Renal pelvis (tissue), 4 donors: Measurements from ENCODE around the gene SSPN. TPM values are rescaled to one million over a fixed set of nuclear protein-coding genes. Genes with fewer than 3 reads are reported as not detected.

ENCODE experiments used
- DNase-seq: peaks from one replicate; pipeline ENCODE4 v3.0.0-alpha.2; 2013
- polyA plus RNA-seq, 3 donors: library from polyadenylated mRNA; unstranded; fragments of 120-200 nt; gene quantifications; one replicate each; pipeline ENCODE4 v1.2.1, GENCODE V29; 2013; ENCODE audit not compliant: insufficient read length in 3 of 3

SSPN gene
- polyA plus RNA-seq, 3 donors, result 13.4 to 18.0 (median 14.3) TPM

DNA sequence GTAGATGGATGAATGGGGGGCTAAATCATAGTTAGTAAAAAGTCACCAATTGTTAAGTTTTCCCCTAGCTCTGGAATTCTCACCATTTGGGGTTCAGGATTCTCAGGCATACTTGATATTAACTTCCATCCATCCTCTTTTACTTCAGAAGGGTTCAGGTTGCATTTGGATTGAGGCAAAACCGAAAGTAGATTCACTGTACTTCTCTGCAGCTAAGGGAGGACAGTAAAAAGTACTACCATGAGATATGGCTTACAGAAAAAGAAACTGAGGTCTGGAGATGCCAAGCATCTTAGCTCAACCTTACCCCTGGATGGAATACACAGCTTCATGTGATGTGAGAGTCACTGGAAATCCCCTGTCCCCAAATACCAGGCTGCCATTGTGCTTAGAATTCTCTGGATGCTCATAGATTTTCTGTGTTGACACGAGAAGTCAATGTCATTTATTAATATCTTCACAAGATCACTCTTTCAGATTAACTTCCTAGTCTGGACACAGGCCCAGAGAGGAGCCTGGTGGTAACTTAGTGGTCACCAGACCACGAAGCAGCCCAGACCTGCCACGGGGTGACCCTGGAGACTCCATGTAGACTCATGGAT, 87.1 kb downstream of the SSPN start:
- no peak for DNase-seq

DNA sequence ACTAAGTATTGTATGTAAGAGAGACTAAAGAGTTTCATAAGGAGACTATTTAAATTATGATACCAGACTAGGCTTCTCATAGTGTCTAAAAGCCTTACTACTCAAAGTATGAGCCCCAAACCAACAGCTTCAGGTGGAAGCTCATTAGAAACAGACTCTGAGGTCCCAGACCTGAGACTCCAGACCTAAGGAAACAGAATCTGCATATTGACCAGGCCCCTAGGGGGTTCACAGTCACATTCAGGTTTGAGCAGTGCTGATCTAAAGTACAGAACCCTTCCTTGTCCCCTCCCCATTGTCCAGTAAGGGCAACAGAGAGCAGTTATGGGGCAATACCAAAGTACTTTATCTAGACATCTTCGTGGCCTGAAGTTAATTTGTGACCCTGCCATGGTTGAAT, 87.7 kb downstream of the SSPN start:
- DNase-seq, result no peak

DNA sequence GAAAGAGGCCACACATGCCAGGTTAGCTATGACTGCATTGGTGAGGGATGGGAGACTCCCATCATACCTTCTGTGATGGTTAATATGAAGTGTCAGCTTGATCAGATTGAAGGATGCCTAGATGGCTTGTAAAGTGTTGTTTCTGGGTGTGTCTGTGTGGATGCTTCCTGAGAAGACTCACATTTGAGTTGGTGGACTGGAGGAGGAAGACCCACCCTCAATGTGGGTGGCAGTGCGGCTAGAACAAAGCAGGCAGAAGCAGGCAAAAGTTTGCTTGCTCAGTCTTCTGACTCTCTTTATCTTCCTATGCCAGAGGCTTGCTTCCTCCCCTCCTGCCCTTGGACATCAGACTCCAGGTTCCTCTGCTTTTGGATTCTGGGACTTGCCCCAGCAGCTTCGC, 88.2 kb downstream of the SSPN start:
- DNase-seq, result no peak

DNA sequence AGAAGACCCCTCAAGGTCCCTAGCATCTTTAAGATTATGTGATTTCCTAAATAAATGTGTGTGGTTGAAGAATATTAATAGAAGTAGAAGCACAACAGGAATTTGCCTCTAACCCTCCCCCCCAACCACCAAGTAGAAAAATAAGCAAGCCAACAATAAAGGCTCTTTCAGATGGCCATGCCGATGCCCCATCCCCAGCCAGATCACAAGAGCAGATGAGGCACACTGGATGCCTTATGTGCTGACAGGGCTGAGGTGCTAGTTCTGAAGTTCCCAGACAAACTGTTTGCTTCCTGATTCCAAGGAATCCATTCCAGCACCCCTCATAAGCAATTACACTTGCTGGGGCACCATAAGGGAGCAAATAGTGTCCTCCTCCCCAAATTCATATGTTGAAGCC, 90.0 kb downstream of the SSPN start:
- no peak for DNase-seq

DNA sequence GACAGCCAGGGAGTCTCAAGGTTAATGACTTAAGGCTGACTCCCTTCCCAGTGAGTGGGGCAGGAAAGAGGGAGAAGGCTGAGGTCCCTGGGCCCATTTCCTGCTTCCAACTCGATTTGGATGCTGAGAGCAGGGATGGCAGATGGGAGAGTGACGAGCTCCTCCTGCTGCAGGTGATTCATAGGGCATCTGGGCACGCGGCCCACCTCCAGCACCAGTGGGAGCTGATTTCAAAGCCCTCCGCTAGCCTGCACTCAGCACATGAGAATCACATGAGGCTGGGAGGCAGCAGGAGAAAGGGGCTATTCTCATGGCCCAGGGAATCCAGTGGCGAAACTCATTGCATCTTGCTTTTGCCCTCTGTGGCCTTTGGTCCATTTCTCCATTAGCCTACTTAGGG, 90.8 kb downstream of the SSPN start:
- DNase-seq, result no peak

DNA sequence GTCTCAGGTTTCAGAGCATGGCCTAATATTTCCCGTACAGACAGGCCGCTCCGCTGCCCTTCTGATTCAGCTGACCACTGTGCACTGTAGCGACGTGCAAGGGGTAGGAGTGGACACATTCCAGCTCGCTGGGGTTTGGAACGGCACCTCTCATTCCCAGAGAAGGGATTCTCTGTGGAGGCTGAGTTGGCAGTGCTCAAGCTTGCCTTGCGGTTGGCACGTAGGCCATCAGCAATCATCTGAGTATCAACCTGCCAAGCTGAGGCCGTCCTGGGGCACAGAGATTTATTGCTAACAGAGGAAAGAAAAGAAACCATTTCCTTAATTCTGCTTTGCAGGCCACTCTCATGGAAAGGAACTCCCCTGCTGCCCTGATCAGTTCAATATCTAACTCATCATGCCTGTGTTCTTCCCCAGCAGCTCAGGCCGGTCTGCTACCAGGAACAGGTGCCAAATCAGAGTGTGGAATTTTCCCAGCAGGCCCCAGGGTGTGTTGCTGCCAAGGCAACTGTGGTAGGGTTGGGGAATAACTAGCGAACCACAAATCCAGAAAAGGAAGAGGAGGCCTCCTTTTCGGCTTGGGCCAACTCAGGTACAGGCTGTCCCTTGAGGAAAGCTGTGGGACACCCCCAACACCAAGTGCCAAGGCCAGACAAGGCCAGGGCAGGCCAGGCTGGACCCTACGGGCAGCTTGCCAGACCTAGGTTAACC, 92.5 kb downstream of the SSPN start:
- DNase-seq, result peak; percentile 29

DNA sequence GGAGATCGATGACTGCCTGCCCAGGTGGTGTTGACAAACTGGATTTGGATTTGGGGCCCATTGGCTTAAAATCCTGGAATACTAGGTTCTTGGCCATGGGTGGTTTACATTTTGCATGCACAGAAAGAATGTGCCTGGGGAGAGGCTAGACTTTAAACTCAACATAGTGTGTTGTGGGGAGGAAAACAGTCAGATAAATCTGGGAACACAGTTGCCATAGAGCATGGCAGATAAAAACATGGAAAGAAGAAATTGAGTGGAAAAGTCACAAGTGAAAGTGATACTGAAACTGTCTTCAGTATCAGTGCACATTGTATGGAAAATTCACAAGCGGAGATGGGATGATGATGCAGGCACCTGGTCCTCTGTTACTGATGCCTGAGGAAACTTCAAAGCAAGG, 95.2 kb downstream of the SSPN start:
- DNase-seq, result no peak

DNA sequence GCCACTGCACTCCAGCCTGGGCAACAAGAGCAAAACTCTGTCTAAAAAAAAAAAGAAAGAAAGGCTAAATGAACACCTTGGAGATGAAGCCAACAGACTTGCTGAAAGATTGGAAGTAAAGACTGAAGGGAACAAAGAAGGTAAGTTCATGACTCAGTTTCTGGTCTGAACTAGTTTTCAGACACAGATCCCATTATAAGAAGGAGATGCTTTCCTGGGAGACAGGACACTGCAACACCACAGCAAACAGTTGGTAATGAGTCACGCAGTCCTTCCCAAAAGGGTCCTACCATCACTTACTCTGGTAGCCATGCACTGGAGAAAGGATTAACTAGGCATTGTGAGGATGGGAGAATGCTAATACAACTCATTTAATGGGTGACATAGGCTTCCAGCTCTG, 97.2 kb downstream of the SSPN start:
- no peak for DNase-seq

DNA sequence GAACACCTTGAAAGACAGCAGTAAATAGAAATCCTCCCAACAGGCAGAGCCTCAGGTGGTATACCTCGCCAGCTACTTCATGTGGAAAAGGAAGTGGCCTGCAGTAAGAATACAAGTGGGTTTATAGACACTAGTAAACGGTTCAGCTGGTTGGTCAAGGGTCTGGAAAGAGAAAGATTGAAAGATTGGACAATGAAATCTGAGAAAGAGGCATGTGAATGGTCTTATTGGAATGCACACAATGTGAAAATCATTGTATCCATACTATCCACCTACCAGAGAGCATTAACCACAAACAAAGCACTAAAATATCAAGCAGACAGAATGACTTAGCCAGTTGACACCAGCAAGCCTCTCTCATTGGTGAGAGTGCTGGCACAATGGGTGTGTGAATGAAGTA, 98.2 kb downstream of the SSPN start:
- no peak for DNase-seq

DNA sequence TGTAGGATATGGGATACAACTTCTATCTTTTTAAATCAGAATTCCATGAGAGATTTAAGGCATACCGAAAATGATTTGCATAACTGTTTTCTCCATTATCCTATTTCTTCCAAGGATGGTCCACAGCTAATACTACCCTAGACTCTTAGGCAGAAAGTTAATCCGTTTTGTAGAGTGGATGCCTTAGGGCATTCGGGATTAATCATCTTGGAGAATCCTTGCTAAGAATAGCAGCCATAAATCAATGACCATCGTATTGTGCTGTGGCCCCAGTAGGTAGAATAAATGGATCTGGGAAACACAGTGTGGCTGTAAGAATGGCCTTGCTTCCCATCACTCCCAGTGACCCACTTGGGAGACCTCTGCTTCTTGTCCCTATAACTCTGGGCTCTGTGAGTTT, 99.6 kb downstream of the SSPN start:
- DNase-seq, result no peak

DNA sequence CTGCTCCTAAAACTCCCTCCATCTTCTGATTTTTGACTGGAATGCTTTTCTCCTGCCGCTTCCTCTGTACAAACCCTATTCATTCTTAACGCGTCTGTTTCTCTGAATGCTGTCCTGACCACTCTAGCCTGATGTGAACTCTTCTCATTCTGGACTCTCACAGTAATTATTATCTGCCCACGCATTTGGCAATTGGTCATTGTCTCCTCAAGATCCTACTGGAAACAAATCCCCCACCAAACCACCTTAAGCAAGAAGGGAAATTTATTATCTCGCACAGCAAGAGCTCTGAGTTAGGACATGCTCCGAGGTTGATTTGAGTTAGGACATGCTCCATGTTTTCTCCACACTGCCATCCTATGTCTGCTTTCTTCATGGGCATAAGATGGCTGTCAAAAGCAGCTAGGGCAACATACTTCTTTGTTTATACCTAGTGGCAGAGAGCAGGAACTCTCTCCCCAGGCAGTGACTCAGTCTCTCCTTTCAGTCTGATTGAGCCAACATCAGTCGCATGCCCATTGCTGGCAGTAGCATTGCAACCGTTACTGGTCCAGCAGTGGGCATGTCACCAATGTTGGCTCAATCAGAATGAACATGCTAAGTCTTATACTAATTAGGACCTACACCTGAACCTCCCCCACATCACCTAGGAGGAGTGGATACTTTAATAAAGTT, 102.2 kb downstream of the SSPN start:
- no peak for DNase-seq

DNA sequence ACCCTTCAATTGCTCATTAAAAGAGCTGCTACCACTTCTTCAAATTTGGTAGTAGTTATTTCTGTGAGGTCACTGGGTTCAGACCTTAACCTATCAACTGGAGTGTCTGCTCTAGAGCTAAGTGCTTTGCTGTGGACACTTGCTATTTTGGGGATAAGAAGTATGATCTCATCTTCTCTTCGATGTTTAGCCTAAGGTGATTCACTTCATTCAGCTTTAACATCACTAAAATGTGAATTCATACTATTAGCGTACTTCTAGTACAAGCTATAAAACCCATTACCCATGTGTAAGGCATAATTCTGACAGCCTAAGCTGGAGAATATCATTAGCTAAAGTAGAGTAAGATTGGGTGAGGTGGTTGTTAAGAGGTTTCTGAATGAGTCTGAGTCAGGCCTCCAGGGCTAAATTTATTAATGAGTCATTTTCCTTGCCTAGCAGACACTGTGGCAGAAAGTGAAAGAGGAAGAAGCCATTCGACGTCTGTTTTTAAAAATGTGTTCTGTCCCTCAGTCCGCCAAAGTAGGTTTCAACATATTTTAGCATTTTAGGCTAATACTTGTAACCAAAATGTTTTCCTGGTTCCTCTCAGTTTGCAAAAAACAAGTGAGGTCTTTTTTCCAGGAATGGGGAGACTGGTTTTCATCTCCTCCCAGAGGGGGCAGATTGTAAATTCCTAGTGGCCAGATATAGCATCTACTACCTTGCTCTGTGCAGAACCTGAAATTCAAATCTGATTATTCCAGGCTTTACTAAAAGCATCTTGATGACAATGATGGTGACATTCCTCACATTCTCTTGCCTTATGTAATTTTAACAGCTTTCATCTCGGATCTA, 103.6 kb downstream of the SSPN start:
- DNase-seq, result no peak

DNA sequence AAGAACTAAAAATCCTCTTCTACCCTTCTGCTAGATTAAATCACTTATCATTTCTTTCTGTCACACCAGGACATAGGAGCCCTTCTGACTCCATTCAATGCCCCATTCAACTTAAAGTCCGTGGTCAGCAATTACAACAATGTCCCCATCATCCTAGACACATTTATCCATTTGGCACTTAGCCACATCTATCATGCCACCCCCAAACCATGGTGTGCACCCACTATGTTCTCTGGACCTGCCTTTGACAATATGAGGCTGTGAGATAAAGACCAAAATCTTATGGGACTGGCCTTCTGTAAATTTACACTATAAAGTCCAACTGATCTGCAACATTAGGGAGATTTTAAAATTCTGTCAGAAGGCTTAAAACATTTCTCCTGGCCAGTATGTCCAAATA, 104.4 kb downstream of the SSPN start:
- no peak for DNase-seq

Other genes with a start within 250 kb of the SSPN start
- gene RASSF8, start 236.9 kb upstream of the SSPN start, polyA plus RNA-seq, result 10 to 100 TPM; 60.1 to 82.9 (median 63.5) TPM
- 1 to 10 TPM; 2.0 to 3.1 (median 2.1) TPM for gene BHLHE41, start 70.5 kb upstream of the SSPN start, polyA plus RNA-seq